Measurements from ENCODE around the gene BEST4.

Gene BEST4

GRCh38 chr1:44808938-44809917 lies 21.3 kb upstream of the BEST4 start:
- H3K36me3 Mint-ChIP-seq (ENCODE audit: low read depth), result peaks cover 41% of the 10 kb centered on the region
- H3K27ac Mint-ChIP-seq, result peak overlapping the region; percentile 99
- no peaks in the 10 kb centered on the region for H3K9me3 Mint-ChIP-seq
- peaks cover 63% of the 10 kb centered on the region for H3K4me1 Mint-ChIP-seq (ENCODE audit: low read depth)
- H3K4me3 Mint-ChIP-seq, result peak overlapping the region; percentile 66
- no peaks in the 10 kb centered on the region for H3K27me3 Mint-ChIP-seq (ENCODE audit: low read depth)

- Mint-ChIP-seq H3K4me1 (ENCODE audit: low read depth) (peaks cover 61% of the 10 kb centered on the region), H3K27ac (peak within 1 kb of the TSS; percentile 99), H3K27me3 (ENCODE audit: low read depth) (no peaks in the 10 kb centered on the region), H3K36me3 (ENCODE audit: low read depth) (peaks cover 49% of the 10 kb centered on the region), H3K4me3 (peak within 1 kb of the TSS; percentile 79), H3K9me3 (no peaks in the 10 kb centered on the region)
These were observed 20.3 kb upstream of the BEST4 start, which contains the start of gene BTBD19 for GRCh38 chr1:44808063-44808937. Gene BTBD19, plus strand, starts transcription at chr1:44808523. Its CDS starts 298 bp downstream, at chr1:44808821.

GRCh38 chr1:44807364-44808062 lies 19.5 kb upstream of the BEST4 start:
- Mint-ChIP-seq H3K27me3 (ENCODE audit: low read depth) (no peaks in the 10 kb centered on the region), H3K4me3 (peak overlapping the region; percentile 79), H3K36me3 (ENCODE audit: low read depth) (peaks cover 56% of the 10 kb centered on the region), H3K4me1 (ENCODE audit: low read depth) (peaks cover 67% of the 10 kb centered on the region), H3K9me3 (no peaks in the 10 kb centered on the region), H3K27ac (peak overlapping the region; percentile 99)

GRCh38 chr1:44806704-44807363 lies 18.9 kb upstream of the BEST4 start, which contains the start of gene DYNLT4:
Gene DYNLT4, minus strand, starts transcription at chr1:44807351. Its CDS starts 683 bp downstream, at chr1:44806668.
- Mint-ChIP-seq H3K27ac (peak within 1 kb of the TSS; percentile 99), H3K27me3 (ENCODE audit: low read depth) (no peaks in the 10 kb centered on the region), H3K4me1 (ENCODE audit: low read depth) (peaks cover 67% of the 10 kb centered on the region), H3K9me3 (no peaks in the 10 kb centered on the region), H3K36me3 (ENCODE audit: low read depth) (peaks cover 57% of the 10 kb centered on the region), H3K4me3 (peak within 1 kb of the TSS; percentile 79)

- peak overlapping the region; percentile 99 for H3K27ac Mint-ChIP-seq
- no peak overlapping the region for H3K4me3 Mint-ChIP-seq
- peaks cover 54% of the 10 kb centered on the region for H3K36me3 Mint-ChIP-seq (ENCODE audit: low read depth)
- no peaks in the 10 kb centered on the region for H3K27me3 Mint-ChIP-seq (ENCODE audit: low read depth)
- peaks cover 64% of the 10 kb centered on the region for H3K4me1 Mint-ChIP-seq (ENCODE audit: low read depth)
- no peaks in the 10 kb centered on the region for H3K9me3 Mint-ChIP-seq
These were observed 18.2 kb upstream of the BEST4 start for GRCh38 chr1:44806025-44806703.

GRCh38 chr1:44805311-44806024 lies 17.5 kb upstream of the BEST4 start:
- no peaks in the 10 kb centered on the region for H3K27me3 Mint-ChIP-seq (ENCODE audit: low read depth)
- H3K36me3 Mint-ChIP-seq (ENCODE audit: low read depth), result peaks cover 54% of the 10 kb centered on the region
- no peak overlapping the region for H3K4me3 Mint-ChIP-seq
- no peaks in the 10 kb centered on the region for H3K9me3 Mint-ChIP-seq
- peak overlapping the region; percentile 68 for H3K27ac Mint-ChIP-seq
- H3K4me1 Mint-ChIP-seq (ENCODE audit: low read depth), result peaks cover 59% of the 10 kb centered on the region

GRCh38 chr1:44803312-44804095 lies 15.5 kb upstream of the BEST4 start:
- no peaks in the 10 kb centered on the region for H3K9me3 Mint-ChIP-seq
- no peaks in the 10 kb centered on the region for H3K27me3 Mint-ChIP-seq (ENCODE audit: low read depth)
- H3K4me1 Mint-ChIP-seq (ENCODE audit: low read depth), result peaks cover 48% of the 10 kb centered on the region
- H3K36me3 Mint-ChIP-seq (ENCODE audit: low read depth), result peaks cover 45% of the 10 kb centered on the region
- H3K27ac Mint-ChIP-seq, result peak overlapping the region; percentile 68
- H3K4me3 Mint-ChIP-seq, result peak overlapping the region; percentile 91

GRCh38 chr1:44803062-44803311 lies 15.0 kb upstream of the BEST4 start:
- Mint-ChIP-seq H3K4me1 (ENCODE audit: low read depth) (peaks cover 46% of the 10 kb centered on the region), H3K27ac (peak overlapping the region; percentile 68), H3K36me3 (ENCODE audit: low read depth) (peaks cover 45% of the 10 kb centered on the region), H3K27me3 (ENCODE audit: low read depth) (no peaks in the 10 kb centered on the region), H3K9me3 (no peaks in the 10 kb centered on the region), H3K4me3 (peak overlapping the region; percentile 91)

- Mint-ChIP-seq H3K4me1 (ENCODE audit: low read depth) (peaks cover 40% of the 10 kb centered on the region), H3K9me3 (no peaks in the 10 kb centered on the region), H3K36me3 (ENCODE audit: low read depth) (peaks cover 43% of the 10 kb centered on the region), H3K27ac (peak overlapping the region; percentile 99), H3K27me3 (ENCODE audit: low read depth) (no peaks in the 10 kb centered on the region), H3K4me3 (peak overlapping the region; percentile 91)
These were observed 14.5 kb upstream of the BEST4 start for GRCh38 chr1:44802306-44803061.

- peaks cover 33% of the 10 kb centered on the region for H3K4me1 Mint-ChIP-seq (ENCODE audit: low read depth)
- H3K27ac Mint-ChIP-seq, result peak overlapping the region; percentile 99
- H3K9me3 Mint-ChIP-seq, result no peaks in the 10 kb centered on the region
- peak overlapping the region; percentile 91 for H3K4me3 Mint-ChIP-seq
- no peaks in the 10 kb centered on the region for H3K27me3 Mint-ChIP-seq (ENCODE audit: low read depth)
- H3K36me3 Mint-ChIP-seq (ENCODE audit: low read depth), result peaks cover 36% of the 10 kb centered on the region
These were observed 13.7 kb upstream of the BEST4 start for GRCh38 chr1:44801491-44802305.
